HG03460 (cell line): Measurements from ENCODE around the gene LHFPL2.
"Not testable (repeated sequence)": the region's sequence is repeated elsewhere in the genome, so short reads cannot be mapped to it uniquely, and the experiment has no call there.

Source experiments
- ATAC-seq: cut with Tn5 transposase; IDR thresholded peaks from one replicate; pipeline ENCODE4 v1.9.1; 2021; ENCODE audit not compliant: unreplicated experiment

Gene LHFPL2

DNA sequence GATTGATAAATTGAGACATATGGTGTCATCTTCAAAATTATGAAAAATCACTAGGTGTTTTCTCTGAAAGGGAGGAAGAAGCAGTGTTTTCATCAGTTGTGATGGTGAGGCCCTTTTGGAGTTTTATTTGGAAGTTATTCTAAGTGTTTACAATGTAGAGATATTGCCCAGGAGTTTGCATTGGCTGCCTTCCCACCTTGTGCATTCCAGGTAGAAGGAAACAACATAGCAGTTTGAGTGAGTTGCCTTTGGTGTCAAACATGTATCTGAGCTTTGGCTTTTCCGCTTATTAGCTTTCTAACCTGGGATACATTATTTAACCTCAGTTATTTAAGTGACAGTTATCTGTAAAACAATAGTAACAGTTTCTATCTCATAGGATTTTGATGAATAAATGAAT lies 165.6 kb downstream of the LHFPL2 start:
- no peak for ATAC-seq

DNA sequence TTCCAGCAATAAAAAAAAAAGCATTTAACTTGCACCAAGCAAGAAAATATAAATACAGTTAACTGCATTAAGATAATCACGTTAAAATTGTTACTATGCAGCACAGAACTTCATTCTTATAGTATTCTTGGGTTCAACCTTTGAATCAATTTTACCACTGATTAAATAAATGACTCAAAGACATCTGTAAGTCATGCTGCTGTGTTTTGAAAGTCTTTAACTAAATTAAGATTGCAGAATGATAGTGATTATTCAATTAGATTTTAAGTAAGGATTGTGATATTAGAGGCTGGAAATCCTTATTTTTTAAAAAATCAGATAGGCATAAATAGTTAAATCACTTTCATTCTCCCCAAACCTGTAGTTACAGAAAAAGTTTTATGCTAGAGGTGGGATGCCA lies 171.8 kb downstream of the LHFPL2 start:
- ATAC-seq, result no peak

GRCh38 chr5:78475370-78475769 lies 173.2 kb downstream of the LHFPL2 start:
- no peak for ATAC-seq

GRCh38 chr5:78473751-78474150 lies 174.8 kb downstream of the LHFPL2 start:
- ATAC-seq, result no peak

- ATAC-seq, result no peak
Measured at GRCh38 chr5:78472469-78473106, 176.0 kb downstream of the LHFPL2 start.

DNA sequence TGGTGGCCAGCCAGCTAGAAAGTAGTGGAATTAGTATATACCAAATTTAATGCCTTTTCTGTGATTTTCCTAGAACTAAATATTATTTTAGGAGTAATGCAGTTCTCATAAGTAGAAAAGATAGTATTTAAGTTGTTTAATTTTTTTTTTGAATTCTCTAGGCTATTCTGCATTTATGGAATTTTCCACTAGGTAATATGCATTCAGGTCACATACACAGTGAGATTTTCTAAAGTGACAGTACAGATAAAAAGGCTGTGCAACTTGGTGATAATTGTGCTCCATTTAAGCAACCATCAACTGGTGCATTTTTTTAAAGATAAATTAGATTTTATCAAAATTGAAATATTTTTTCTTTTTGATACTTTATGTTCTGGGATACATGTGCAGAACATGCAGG lies 176.7 kb downstream of the LHFPL2 start:
- no peak for ATAC-seq

GRCh38 chr5:78467752-78468357 lies 180.7 kb downstream of the LHFPL2 start:
- peak; percentile 50 for ATAC-seq

DNA sequence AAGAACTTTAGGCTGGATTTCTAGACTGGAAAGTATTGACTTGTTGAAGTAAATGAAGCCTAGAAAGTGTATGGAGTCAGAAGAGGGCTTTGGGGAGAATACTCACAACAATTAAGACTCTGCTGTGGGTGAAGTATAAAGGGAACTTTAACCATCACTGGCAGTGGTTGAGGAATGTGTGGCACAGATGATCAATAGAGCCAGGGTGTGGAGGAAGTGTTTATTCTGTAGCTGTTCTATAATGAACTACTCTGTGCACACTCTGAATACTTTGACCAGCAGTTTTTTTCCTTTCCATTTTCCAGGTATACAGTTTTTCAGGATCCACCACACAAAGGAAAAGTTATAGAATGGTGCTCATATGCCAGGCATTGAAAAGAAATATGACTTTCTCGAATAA lies 181.4 kb downstream of the LHFPL2 start:
- no peak for ATAC-seq

DNA sequence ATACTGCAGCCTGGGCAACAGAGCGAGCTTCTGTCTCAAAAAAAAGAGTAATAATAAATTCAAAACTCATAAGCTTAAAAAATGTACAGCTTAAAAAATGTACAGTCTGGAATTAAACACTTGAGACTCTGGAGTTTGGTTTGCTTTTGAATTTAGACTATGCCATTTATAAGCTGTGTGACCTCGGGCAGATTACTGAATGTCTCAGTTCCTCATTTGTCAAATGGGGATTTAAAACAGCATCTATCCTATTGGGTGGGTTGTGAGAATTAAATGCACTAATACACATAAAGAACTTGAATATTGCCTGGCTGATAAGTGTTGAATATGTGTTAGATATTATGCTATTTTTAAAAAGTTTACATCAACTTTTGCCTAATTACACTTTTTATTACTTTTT lies 189.7 kb downstream of the LHFPL2 start:
- no peak for ATAC-seq

DNA sequence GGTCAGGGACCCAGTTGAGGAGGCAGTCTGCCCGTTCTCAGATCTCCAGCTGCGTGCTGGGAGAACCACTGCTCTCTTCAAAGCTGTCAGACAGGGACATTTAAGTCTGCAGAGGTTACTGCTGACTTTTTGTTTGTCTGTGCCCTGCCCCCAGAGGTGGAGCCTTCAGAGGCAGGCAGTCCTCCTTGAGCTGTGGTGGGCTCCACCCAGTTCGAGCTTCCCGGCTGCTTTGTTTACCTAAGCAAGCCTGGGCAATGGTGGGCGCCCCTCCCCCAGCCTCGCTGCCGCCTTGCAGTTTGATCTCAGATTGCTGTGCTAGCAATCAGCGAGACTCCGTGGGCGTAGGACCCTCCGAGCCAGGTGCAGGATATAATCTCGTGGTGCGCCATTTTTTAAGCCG lies 191.1 kb downstream of the LHFPL2 start:
- ATAC-seq, result not testable (repeated sequence)

GRCh38 chr5:78449103-78449502 lies 199.5 kb downstream of the LHFPL2 start:
- no peak for ATAC-seq

DNA sequence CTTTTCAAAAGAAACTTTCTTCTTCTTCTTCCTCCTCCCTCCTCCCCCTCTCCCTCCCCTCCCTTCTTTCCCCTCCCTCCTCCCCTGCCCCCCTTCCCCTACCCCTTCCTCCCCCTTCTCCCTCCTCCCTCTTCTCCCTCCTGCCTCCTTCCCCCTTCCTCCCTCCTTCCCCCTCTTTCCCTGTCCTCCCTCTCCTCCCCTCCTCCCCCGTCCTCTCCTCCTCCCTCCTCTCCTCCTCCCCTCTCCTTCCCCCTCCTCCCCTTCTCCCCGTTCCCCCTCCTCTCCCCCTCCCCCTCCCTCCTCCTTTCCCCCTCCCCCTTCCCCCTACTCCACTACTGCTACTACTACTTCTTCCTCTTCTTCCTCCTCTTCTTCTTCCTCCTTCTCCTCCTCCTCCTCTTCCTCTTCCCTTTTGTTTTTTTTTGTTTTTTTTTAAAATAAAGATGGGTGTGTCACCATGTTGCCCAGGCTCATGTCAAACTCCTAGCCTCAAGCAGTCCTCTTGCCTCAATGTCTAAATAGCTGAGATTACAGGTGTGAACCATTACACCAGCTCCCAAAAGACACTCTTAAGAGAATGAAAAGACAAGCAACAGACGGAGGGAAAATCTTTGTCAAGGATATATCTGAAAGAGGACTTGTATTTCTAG lies 200.7 kb downstream of the LHFPL2 start:
- ATAC-seq, result no peak
